MCF 10A (cell line): Measurements from ENCODE around the gene BICDL2. TPM values are rescaled to one million over a fixed set of nuclear protein-coding genes. Genes with fewer than 3 reads are reported as not detected.
A peak's percentile ranks its signal among the peaks of the same experiment; 100 is the strongest.

Source experiments
- BruUV-seq: library from RNA; stranded (reverse); fragments of 400-500 nt; replicated peaks from 2 replicates; lab custom pipeline; 2021; lab: Mats Ljungman, UMichigan
- CTCF ChIA-PET: fragments of 300-600 bp; sonication (Branson Sonifier 250); formaldehyde crosslinking; extraction: SDS; loops from one replicate; lab custom pipeline; 2021; ENCODE audit warnings: antibody characterized with exemption, inconsistent platforms; lab: Yijun Ruan, JAX
- POLR2A ChIA-PET: fragments of 300-600, 350-650 bp; sonication (Branson Sonifier 250); formaldehyde crosslinking; extraction: SDS; loops from one replicate; lab custom pipeline; 2020; ENCODE audit warnings: antibody characterized with exemption, inconsistent platforms; lab: Yijun Ruan, JAX
- DNase-seq: peaks from one replicate; pipeline ENCODE4 v3.0.0-alpha.2; 2018; ENCODE audit not compliant: unreplicated experiment
- H3K27ac Mint-ChIP-seq: one replicate; pipeline ENCODE4 v1.8.0; 2022; ENCODE audit warnings: mild to moderate bottlenecking, low read depth, mixed read lengths; ENCODE audit not compliant: unreplicated experiment
- H3K27me3 Mint-ChIP-seq: one replicate; pipeline ENCODE4 v1.8.0; 2022; ENCODE audit warnings: mixed read lengths; ENCODE audit not compliant: insufficient read depth, unreplicated experiment
- H3K36me3 Mint-ChIP-seq: one replicate; pipeline ENCODE4 v1.8.0; 2022; ENCODE audit warnings: mild to moderate bottlenecking, moderate library complexity, mixed read lengths; ENCODE audit not compliant: insufficient read depth, unreplicated experiment
- H3K4me1 Mint-ChIP-seq: one replicate; pipeline ENCODE4 v1.8.0; 2022; ENCODE audit warnings: mixed read lengths; ENCODE audit not compliant: insufficient read depth, unreplicated experiment
- H3K4me3 Mint-ChIP-seq: one replicate; pipeline ENCODE4 v1.8.0; 2022; ENCODE audit warnings: mild to moderate bottlenecking, moderate library complexity, mixed read lengths; ENCODE audit not compliant: unreplicated experiment
- H3K9me3 Mint-ChIP-seq: one replicate; pipeline ENCODE4 v1.8.0; 2022; ENCODE audit warnings: mixed read lengths; ENCODE audit not compliant: unreplicated experiment
- CTCF ChIP-seq: fragments of 200-600 bp; IDR thresholded peaks from one replicate; pipeline ENCODE4 v1.8.0; 2022; ENCODE audit warnings: antibody characterized with exemption, mild to moderate bottlenecking; ENCODE audit not compliant: unreplicated experiment
- intact Hi-C: fragments of 100-400 bp; cut with micrococcal nuclease; formaldehyde crosslinking; loops from 2 replicates; pipeline ENCODE4 v1.14.1; 2022
- total RNA-seq: library from RNA; stranded (reverse); gene quantifications from 2 replicates; pipeline ENCODE4 v1.2.3, GENCODE V29; 2022

Gene BICDL2
- total RNA-seq, 1 experiment from 2014 or later = 0.23 TPM

GRCh38 chr16:2985893-2986355 lies 50.8 kb downstream of the BICDL2 start:
- no TSS peak for BruUV-seq
- CTCF ChIA-PET = interaction anchor here (0.7 kb wide), 3 partner anchors 9 to 846 kb away, joined by 4 read pairs; no protein-coding TSS in a partner anchor
- intact Hi-C loops = no loop called here
- peaks cover 6% of the 10 kb centered on the region for H3K4me1 Mint-ChIP-seq
- peaks cover 3% of the 10 kb centered on the region for H3K36me3 Mint-ChIP-seq
- H3K9me3 Mint-ChIP-seq = no peaks in the 10 kb centered on the region
- no peak overlapping the region for H3K27ac Mint-ChIP-seq
- DNase-seq = no peak
- no peak for TF ChIP-seq CTCF
- H3K4me3 Mint-ChIP-seq = no peak overlapping the region
- POLR2A ChIA-PET = no interaction called here
- H3K27me3 Mint-ChIP-seq = no peaks in the 10 kb centered on the region

DNA sequence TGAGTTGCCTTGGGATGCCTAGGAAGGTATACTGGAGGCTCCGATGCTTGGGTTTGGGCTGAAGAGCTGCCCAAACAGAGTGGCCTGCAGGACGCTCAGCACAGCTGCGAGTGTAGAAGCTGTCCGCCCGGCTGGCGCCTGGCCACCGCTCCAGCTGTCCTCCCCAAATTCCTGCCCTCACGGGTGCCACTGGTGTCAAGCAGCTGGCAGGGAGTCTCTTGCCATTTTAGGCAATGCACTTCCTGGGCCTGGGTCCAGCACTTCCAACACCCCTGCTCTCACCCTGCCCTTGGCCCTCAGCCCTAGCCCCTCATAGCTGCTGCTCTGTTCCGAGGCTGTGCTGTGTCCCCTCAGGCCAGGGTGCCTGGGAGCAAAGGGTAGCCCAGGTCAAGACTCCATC lies 51.3 kb downstream of the BICDL2 start:
- Mint-ChIP-seq H3K4me1 (peaks cover 6% of the 10 kb centered on the region), H3K36me3 (peaks cover 5% of the 10 kb centered on the region), H3K27ac (no peak overlapping the region), H3K27me3 (no peaks in the 10 kb centered on the region), H3K4me3 (no peak overlapping the region), H3K9me3 (no peaks in the 10 kb centered on the region)
- no peak for TF ChIP-seq CTCF
- ChIA-PET POLR2A (no interaction called here), CTCF (interaction anchor here (0.6 to 1.3 kb wide), 4 partner anchors 38 to 845 kb away, joined by 3 to 4 read pairs (median 4); partner anchors contain the start of gene HCFC1R1)
- no TSS peak for BruUV-seq
- intact Hi-C loops = no loop called here
- no peak for DNase-seq

DNA sequence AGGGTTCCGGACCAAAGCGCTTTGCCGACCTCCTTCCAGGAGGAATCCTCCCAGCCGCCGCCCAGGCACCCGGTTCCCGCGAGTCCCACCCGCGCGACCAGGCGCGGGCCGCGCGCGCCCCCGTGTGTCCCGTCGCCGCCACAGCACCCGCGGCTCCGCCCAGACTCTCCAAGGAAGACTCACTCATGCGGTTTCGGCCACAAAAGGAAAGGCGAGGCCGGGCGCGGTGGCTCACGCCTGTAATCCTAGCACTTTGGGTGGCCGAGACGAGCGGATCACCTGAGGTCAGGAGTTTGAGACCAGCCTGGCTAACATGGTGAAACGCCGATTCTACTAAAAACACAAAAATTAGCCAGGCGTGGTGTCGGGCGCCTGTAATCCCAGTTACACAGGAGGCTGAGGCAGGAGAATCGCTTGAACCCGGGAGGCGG lies 53.0 kb downstream of the BICDL2 start:
- POLR2A ChIA-PET = no interaction called here
- Mint-ChIP-seq H3K4me3 (peak overlapping the region; percentile 16), H3K27me3 (no peaks in the 10 kb centered on the region), H3K4me1 (peaks cover 6% of the 10 kb centered on the region), H3K9me3 (no peaks in the 10 kb centered on the region), H3K36me3 (peaks cover 5% of the 10 kb centered on the region), H3K27ac (no peak overlapping the region)
- TF ChIP-seq CTCF = peak; percentile 96
- BruUV-seq = no TSS peak
- DNase-seq = peak; percentile 84
- intact Hi-C loops = loop anchor here (1.0 to 5.0 kb wide), 2 partner anchors 37 to 56 kb away; partner anchors contain the start of gene TNFRSF12A
- CTCF ChIA-PET = interaction anchor here (0.5 to 1.4 kb wide), 3 partner anchors 10 to 1155 kb away, joined by 3 to 5 read pairs (median 3); no protein-coding TSS in a partner anchor

DNA sequence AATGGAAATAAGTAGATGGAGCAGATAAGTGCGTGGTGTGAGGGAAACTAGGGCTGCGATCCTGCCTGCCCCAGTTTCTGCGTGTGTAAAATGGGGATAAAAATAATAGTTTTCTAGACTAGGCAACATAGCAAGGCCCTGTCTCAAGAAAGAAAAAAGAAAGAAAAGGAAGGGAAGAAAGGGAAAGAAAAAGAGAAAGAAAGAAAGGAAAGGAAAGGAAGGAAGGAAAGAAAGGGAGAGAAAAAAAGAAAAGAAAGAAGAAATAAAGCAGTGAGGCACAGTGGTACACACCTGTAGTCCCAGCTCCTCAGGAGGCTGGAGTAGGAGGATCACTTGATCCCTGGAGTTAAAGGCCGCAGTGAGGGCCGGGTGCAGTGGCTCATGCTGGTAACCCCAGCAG lies 54.3 kb downstream of the BICDL2 start:
- H3K9me3 Mint-ChIP-seq = no peaks in the 10 kb centered on the region
- CTCF ChIA-PET = interaction anchor here (0.6 to 1.3 kb wide), 6 partner anchors 12 to 536 kb away, joined by 3 to 5 read pairs (median 4); partner anchors contain the start of gene PAQR4
- POLR2A ChIA-PET = interaction anchor here (0.7 to 2.5 kb wide), 5 partner anchors 11 to 1655 kb away, joined by 3 to 17 read pairs (median 4); partner anchors contain the start of genes PAQR4 and TNFRSF12A
- intact Hi-C loops = loop anchor here (5.0 kb wide), 1 partner anchor 55 kb away; no protein-coding TSS in a partner anchor
- peaks cover 5% of the 10 kb centered on the region for H3K36me3 Mint-ChIP-seq
- DNase-seq = no peak
- no peak overlapping the region for H3K4me3 Mint-ChIP-seq
- H3K4me1 Mint-ChIP-seq = peaks cover 6% of the 10 kb centered on the region
- no peak for TF ChIP-seq CTCF
- H3K27me3 Mint-ChIP-seq = no peaks in the 10 kb centered on the region
- H3K27ac Mint-ChIP-seq = no peak overlapping the region
- no TSS peak for BruUV-seq
